ENCODE data around the gene DCHS2.

GRCh38 chr4:154345359-154345758 is 146.2 kb downstream of the DCHS2 start:
- TF ChIP-seq CTCF (IDR thresholded peaks at IDR 0.05) (no peak), POLR2A (IDR thresholded peaks at IDR 0.05) (no peak)

Measured in esophagus squamous epithelium (tissue), 4 donors.